Peyer's patch (tissue), 4 donors: ENCODE data around the gene C10orf105.

ENCODE experiments used
- CTCF ChIP-seq, 6 experiments: fragments of 450-650 bp in 4 of 6; fragments of 200-600 bp in 2 of 6; sonication (generic) in 1 of 6; IDR thresholded peaks; one replicate each; pipeline ENCODE4 v1.5.1; 2017 to 2019; ENCODE audit warnings: antibody characterized with exemption in 6 of 6, mild to moderate bottlenecking in 3 of 6, moderate library complexity in 1 of 6
- POLR2A ChIP-seq, 2 donors: fragments of 450-650 bp; IDR thresholded peaks; one replicate each; pipeline ENCODE4 v1.5.1; 2017; ENCODE audit warnings: antibody characterized with exemption in 2 of 2, mild to moderate bottlenecking in 2 of 2, moderate library complexity in 2 of 2

- TF ChIP-seq CTCF (IDR thresholded peaks at IDR 0.05) (no peak), POLR2A (IDR thresholded peaks at IDR 0.05) (no peak)
Measured at GRCh38 chr10:71683301-71683700, 36.3 kb downstream of the C10orf105 start.
